NCI-H510A treated with DMSO at 0.1 percent for 48 hours (cell line): Measurements from ENCODE around the gene RGS7.
"Not testable (repeated sequence)": the region's sequence is repeated elsewhere in the genome, so short reads cannot be mapped to it uniquely, and the experiment has no call there.

Experiments
- DNase-seq: peaks from one replicate; lab custom pipeline; 2025; lab: John Stamatoyannopoulos, UW

RGS7 gene

GRCh38 chr1:240912821-240913220, 444.2 kb downstream of the RGS7 start:
- DNase-seq, result no peak

DNA sequence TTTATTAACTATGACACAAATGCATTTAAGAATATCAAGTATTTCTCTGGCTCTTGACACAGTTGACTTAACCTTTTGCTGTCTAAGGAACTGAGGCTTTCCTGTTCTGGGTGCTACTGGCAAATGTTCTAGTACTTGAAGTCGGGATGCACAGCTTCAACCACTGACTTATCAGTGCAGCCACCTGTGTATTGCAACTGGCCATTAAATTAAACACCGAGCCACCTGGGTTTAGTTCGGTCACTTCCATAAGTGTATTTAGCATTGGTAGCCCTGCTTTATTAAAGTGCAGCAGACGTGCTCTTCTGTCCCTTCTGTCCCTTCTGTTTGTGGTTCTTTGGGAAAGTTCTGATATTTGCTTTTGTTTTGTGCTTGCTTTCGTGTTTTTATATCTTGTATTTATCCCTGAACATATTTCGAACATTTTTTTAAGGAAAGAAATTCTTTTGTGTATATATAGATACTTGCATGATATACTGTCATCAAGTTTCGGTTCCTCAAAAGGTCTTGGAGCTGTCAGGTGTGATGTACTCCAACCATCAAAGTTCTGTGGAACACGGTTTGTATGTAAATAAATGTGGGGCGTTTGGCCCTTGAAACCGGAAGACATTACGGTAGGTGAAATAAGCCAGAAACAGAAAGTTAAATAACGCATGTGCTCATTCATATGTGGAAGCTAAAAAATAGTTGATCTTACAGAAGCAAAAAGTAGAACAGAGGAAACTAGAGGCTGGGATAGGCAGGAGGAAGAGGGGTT, 447.1 kb downstream of the RGS7 start:
- DNase-seq, result no peak

GRCh38 chr1:240906477-240906876, 450.5 kb downstream of the RGS7 start:
- no peak for DNase-seq

DNA sequence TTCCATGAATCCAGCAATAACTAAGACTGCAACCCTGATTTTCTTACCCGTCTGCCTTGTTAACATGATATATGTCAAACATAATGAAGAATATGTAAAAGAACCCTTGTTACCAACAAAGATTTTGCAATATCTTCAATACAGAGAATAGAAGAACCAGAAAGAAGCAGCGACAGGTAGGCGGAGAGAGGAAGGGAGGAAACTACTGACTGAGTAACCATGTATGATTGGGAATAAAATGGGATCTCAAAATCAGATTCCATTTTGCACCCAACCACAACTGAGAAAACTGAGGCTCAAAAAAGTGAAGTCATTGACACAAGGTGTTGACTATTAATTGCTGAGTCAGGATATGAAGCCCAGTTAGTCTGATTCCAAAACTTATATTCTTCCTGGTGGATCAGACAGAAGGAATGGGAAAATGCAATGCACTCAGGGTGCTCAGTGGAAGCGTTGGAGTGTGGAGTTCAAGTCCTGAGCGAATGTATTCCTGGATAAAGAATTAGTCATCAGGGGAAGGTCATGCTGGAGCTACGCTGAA, 451.7 kb downstream of the RGS7 start:
- no peak for DNase-seq

- not testable (repeated sequence) for DNase-seq
These were observed 461.6 kb downstream of the RGS7 start for GRCh38 chr1:240895424-240895823.

GRCh38 chr1:240888787-240889048, 468.3 kb downstream of the RGS7 start:
- no peak for DNase-seq

- DNase-seq, result peak; percentile 66
These were observed 468.8 kb downstream of the RGS7 start for GRCh38 chr1:240888039-240888786.

GRCh38 chr1:240883490-240883889, 473.5 kb downstream of the RGS7 start:
- DNase-seq, result no peak

DNA sequence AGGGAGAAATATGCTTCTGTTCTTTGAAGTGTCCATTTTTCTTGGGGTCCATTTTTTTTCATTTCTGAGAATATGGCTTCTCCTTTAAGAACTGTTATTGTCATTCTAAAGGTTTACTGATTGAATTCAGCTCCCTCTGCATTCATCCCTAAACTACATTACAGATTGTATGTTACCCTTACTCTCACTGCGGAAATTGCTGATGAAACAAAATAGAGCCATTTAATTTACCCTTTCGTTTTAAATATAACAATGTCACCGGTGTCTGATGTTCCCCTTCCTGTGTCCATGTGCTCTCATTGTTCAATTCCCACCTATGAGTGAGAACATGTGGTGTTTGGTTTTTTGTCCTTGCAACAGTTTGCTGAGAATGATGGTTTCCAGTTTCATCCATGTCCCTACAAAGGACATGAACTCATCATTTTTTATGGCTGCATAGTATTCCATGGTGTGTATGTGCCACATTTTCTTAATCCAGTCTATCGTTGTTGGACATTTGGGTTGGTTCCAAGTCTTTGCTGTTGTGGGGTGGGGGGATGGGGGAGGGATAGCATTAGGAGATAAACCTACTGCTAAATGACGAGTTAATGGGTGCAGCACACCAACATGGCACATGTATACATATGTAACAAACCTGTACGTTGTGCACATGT, 474.2 kb downstream of the RGS7 start:
- not testable (repeated sequence) for DNase-seq

GRCh38 chr1:240878631-240879030, 478.4 kb downstream of the RGS7 start:
- no peak for DNase-seq

DNA sequence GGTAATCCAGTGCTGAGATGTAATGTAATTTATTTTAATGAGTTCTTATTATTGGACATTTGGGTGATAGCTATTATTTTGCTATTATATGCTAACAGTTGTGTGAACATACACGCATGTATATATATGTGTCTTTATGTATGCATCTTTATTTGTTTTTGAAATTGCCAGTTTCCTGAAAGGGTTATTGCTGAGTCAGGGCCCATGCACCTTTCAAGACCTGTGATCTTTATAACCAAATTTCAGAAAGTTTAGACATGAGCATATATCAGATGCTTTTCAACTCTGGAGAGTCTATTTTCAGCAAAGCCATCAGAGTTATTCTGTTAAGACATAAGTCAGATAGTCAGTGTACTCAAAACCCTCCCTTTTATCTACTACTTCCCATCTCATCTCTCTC, 479.4 kb downstream of the RGS7 start:
- DNase-seq, result no peak

GRCh38 chr1:240876071-240876470, 480.9 kb downstream of the RGS7 start:
- no peak for DNase-seq

DNA sequence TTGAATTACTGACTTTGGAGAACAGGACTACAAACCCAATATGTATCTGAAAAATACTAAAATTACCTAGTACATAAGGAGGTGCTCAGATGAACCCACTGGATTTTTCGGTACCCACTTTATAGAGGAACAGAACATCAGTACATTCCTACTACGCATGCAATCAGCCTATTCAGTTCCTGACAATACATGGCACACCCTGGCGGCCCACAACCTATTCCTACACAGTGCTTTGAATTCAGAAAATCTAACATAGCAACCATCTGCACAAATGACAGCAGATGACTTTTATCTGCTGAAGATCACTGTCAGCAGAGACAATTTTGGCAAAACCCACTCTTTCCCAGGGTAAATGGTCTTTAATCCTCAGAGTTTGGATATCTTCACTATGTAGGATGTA, 487.9 kb downstream of the RGS7 start:
- no peak for DNase-seq

- no peak for DNase-seq
These were observed 490.3 kb downstream of the RGS7 start for GRCh38 chr1:240866724-240867123.

DNA sequence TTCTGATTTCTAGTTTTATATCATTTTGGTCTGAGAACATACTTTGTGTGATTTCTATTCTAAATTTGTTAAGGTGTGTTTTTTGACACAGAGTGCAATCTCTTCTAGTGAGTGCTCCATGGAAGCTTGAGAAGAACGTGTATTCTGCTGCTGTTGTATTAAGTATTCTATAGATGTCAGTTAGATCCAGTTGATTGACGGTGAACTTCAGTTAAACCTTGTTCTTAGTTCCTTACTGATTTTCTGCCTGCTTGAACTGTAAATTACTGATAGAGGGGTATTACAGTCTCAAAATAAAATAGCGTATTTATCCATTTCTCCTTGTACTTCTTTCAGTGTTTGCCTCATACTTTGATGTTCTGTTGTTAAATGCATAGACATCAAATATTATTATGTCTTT, 497.0 kb downstream of the RGS7 start:
- DNase-seq, result no peak

DNA sequence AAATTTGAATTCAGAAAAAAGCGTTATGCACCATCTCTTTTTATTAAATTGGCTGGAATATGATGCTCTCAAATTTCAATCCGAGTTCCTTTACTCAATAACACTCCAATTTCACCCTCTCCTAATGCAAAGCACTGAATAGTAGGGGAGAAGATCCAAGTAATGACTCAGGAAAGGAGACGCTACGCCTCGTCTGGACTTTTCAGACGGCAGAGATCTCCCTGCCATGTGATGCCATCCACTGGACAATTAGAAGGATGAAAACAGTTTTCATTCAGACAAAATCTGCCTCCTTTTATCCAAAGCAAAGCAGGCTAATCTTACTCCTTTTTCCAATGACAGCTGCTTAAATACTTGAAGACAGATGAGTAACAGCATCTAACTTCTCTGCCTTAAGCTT, 502.6 kb downstream of the RGS7 start:
- DNase-seq, result no peak

GRCh38 chr1:240847325-240847724, 509.7 kb downstream of the RGS7 start:
- no peak for DNase-seq

DNA sequence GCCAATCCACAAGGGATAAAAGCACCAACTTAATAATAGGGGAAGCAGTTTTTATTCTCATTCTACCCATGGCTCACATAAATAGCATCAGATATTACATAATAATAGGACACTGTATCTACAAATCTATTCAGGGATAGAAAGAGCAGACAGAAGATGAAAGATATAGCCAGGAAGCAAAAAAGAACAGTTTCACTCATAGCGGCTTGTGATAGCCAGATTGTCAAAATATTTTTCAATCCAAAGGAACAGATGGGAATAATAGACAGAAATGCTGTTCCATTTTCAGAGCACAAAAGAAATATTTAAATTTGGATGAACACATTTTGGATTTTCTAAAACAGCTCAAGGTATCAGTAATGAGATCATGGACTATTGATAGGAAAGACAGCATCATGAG, 512.5 kb downstream of the RGS7 start:
- DNase-seq, result no peak

GRCh38 chr1:240843798-240844197, 513.2 kb downstream of the RGS7 start:
- DNase-seq, result no peak

- no peak for DNase-seq
These were observed 520.7 kb downstream of the RGS7 start for GRCh38 chr1:240836271-240836670.

DNA sequence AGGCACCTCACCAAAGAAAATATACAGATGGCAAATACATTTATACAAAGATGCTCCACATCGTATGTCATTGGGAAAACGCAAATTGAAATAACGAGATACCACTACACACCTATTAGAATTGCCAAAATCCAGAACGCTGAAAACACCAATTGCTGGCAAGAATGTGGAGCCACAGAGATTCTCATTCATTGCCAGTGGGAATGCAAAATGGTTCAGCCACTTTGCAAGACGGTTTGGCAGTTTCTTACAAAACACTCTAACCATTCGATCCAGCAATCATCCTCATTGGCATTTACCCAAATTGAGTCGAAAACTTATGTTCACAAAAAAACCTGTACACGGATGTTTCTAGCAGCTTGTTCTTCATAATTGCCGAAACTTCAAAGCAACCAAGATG, 521.7 kb downstream of the RGS7 start:
- no peak for DNase-seq

DNA sequence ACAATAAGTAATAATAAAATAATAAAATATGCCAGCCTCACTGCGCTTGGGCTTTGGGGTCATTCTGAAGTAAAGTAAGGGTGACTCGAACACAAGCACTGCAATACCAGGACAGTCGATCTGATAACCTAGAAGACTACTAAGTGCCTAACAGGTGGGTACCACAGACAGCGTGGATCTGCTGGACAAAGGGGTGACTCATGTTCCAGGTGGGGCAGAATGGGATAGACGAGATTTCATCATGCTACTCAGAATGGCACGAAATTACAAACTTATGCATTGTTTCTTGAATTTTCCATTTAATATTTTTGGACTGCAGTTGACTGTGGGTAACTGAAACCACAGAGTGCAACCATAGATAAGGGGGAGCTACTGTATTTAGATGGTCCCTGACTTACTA, 523.9 kb downstream of the RGS7 start:
- no peak for DNase-seq

DNA sequence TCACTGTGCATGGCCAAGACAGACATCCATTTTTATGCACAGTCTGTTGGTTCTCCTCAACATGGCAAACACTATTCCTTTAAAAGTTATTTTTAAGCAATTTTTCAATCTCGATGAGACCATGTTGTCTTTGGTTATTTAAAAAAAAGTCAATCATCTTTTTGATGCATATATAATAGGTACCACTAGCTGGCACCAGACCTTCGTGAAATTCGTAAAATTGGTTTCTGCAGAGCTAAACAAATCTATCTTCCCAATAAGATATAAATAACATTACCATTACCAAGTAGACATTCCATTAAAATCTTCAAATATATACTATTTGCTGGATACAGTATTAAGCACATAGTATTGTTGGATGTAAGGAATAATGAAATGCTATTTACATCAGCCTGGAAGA, 525.1 kb downstream of the RGS7 start:
- no peak for DNase-seq
